Adrenal gland (tissue), 12 donors: Measurements from ENCODE around the gene NTMT2. TPM values are rescaled to one million over a fixed set of nuclear protein-coding genes. Genes with fewer than 3 reads are reported as not detected.
A peak's percentile ranks its signal among the peaks of the same experiment; 100 is the strongest.

ENCODE experiments used
- DNase-seq, 7 donors: peaks; one replicate each; pipeline ENCODE4 v3.0.0-alpha.2; 2019 to 2020
- H3K27ac ChIP-seq, 5 donors: fragments of 200-600 bp; sonication (generic) in 4 of 5; 1 replicate in 3 of 5; 2 replicates in 2 of 5; pipeline versions ENCODE4 v1.5.1 to v1.8.0; 2016 to 2020; ENCODE audit warnings: mild to moderate bottlenecking in 1 of 5
- H3K27me3 ChIP-seq: fragments of 200-600 bp; 2 replicates; pipeline ENCODE4 v1.8.0; 2021
- H3K36me3 ChIP-seq, 2 donors: fragments of 200-600 bp; replicated peaks in 1 of 2; 1 replicate in 1 of 2; 2 replicates in 1 of 2; pipeline versions ENCODE4 v1.5.1 to v1.8.0; 2018 to 2022
- H3K4me1 ChIP-seq, 2 donors: fragments of 200-600 bp; replicated peaks in 1 of 2; 1 replicate in 1 of 2; 2 replicates in 1 of 2; pipeline versions ENCODE4 v1.5.1 to v1.8.0; 2018 to 2021
- H3K4me3 ChIP-seq, 4 donors: fragments of 200-600 bp; sonication (generic) in 3 of 4; one replicate each; pipeline ENCODE4 v1.5.1; 2016 to 2018
- H3K9me3 ChIP-seq, 3 donors: fragments of 200-600 bp; sonication (generic) in 1 of 3; replicated peaks in 1 of 3; 1 replicate in 2 of 3; 2 replicates in 1 of 3; pipeline versions ENCODE4 v1.5.1 to v1.8.0; 2016 to 2021
- POLR2A ChIP-seq, 2 donors: fragments of 450-650 bp; IDR thresholded peaks; one replicate each; pipeline ENCODE4 v1.6.1; 2017; ENCODE audit warnings: antibody characterized with exemption in 2 of 2, mild to moderate bottlenecking in 2 of 2, moderate library complexity in 1 of 2
- WGBS, 4 donors: extraction: QIAGEN DNeasy Blood & Tissue Kit in 2 of 4; methylation state at CpG; one replicate each; pipeline versions ENCODE4 v1.1.5 to v1.1.7; 2013 to 2017; 5-methylcytosine and 5-hydroxymethylcytosine counted together
- intact Hi-C, 2 donors: fragments of 100-400 bp; cut with DNase I; formaldehyde crosslinking; loops; one replicate each; pipeline versions ENCODE4 v1.14.1 to v1.15.0; 2022 to 2023
- polyA plus RNA-seq, 3 donors: library from polyadenylated mRNA; stranded (reverse); fragments of 200-250 nt in 2 of 3; fragments of 350-450 nt in 1 of 3; fragmentation: Illumina TruSeq in 1 of 3; extraction: RNeasy Lipid Tissue Mini Kit (QIAGEN cat#74804) in 1 of 3; gene quantifications; one replicate each; pipeline ENCODE4 v1.2.3, GENCODE V29; 2013 to 2014
- total RNA-seq, 9 donors: library from RNA; depleted of rRNA in 4 of 9; stranded (reverse); fragments of >200 nt in 4 of 9; fragments of 120-200 nt in 1 of 9; fragmentation: NEBNext Ultra II Directional in 1 of 9; extraction: Animal tissue kit (Norgen Biotek cat#: 25700) in 1 of 9; gene quantifications; one replicate each; pipeline versions ENCODE4 v1.1.0 to v1.2.4, GENCODE V29; 2013 to 2023
- TF ChIP-seq, protein P1 (sequence below), 6 experiments: fragments of 450-650 bp in 4 of 6; fragments of 200-600 bp in 2 of 6; sonication (generic) in 1 of 6; IDR thresholded peaks; 1 replicate in 5 of 6; 2 replicates in 1 of 6; pipeline versions ENCODE4 v1.5.1 to v1.8.0; 2016 to 2021; ENCODE audit warnings: antibody characterized with exemption in 6 of 6, mild to moderate bottlenecking in 2 of 6, moderate library complexity in 1 of 6
- donor health status: healthy with polysubstance abuse.
- donor health status: Bipolar disorder and iron deficiency.
- donor health status: DM: yes; HTN: yes; CAD: no.
- donor health status: DM: no; HTN: no; CAD: no.
- donor health status: DM: no; HTN: no; CAD: no.
- donor health status: DM: yes; HTN: yes; CAD: no.

NTMT2 gene
- total and polyA plus RNA-seq, 12 donors: not detected

DNA sequence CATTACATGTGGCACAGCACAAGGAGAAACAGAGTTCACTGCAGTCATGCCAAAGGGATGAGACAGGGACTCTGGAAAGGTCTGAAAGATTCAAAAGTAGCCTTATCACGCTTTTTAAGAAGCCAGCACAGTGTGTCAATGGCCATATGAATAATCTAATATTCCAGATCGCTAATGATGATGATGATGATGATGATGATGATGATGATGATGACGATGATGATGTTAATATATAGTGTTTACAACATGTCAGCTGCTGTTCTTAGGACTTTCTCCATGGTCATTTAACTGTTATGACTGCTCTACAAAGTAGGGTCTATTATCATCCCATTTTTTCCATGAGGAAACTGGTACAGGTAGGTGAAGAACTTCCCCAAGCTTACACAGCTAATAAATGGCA is 64.4 kb downstream of the NTMT2 start:
- no peak overlapping the region for H3K27ac ChIP-seq
- no peaks in the 10 kb centered on the region for H3K36me3 ChIP-seq
- H3K4me3 ChIP-seq: no peak overlapping the region
- no peaks in the 10 kb centered on the region for H3K27me3 ChIP-seq
- TF ChIP-seq POLR2A (IDR thresholded peaks at IDR 0.05): no peak
- TF ChIP-seq, protein P1, sequence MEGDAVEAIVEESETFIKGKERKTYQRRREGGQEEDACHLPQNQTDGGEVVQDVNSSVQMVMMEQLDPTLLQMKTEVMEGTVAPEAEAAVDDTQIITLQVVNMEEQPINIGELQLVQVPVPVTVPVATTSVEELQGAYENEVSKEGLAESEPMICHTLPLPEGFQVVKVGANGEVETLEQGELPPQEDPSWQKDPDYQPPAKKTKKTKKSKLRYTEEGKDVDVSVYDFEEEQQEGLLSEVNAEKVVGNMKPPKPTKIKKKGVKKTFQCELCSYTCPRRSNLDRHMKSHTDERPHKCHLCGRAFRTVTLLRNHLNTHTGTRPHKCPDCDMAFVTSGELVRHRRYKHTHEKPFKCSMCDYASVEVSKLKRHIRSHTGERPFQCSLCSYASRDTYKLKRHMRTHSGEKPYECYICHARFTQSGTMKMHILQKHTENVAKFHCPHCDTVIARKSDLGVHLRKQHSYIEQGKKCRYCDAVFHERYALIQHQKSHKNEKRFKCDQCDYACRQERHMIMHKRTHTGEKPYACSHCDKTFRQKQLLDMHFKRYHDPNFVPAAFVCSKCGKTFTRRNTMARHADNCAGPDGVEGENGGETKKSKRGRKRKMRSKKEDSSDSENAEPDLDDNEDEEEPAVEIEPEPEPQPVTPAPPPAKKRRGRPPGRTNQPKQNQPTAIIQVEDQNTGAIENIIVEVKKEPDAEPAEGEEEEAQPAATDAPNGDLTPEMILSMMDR (IDR thresholded peaks at IDR 0.05): no peak
- no peak for DNase-seq
- H3K4me1 ChIP-seq: no peaks in the 10 kb centered on the region
- no peaks in the 10 kb centered on the region for H3K9me3 ChIP-seq
- intact Hi-C loops: no loop called here
- 77 to 89% (median 85%) methylated on average over 3 of the region's 3 CpGs for WGBS, 4 donors

DNA sequence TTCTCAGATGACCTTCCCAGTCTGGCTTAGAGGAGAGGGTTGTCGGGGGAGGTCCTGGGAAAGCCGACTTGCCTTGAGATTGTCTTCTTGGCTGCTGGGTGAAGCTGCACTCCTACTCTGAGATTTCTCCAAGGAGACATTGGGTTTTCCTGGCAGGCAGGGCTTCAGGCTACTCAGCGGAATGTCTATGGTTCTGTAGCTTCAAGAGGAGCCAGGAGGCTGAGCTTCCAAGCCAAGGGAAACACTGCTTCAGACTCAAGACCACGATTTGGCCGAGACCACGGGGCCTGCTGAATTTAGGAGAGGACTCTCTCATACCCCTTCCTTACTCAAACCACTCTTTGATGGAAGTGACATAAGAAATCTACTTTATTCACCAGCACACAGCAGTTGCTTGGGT is 67.8 kb downstream of the NTMT2 start:
- Histone ChIP-seq H3K27me3 (no peaks in the 10 kb centered on the region), H3K36me3 (no peaks in the 10 kb centered on the region), H3K4me1 (no peaks in the 10 kb centered on the region), H3K4me3 (no peak overlapping the region), H3K27ac (no peak overlapping the region), H3K9me3 (no peaks in the 10 kb centered on the region)
- DNase-seq: no peak
- TF ChIP-seq POLR2A (IDR thresholded peaks at IDR 0.05): no peak
- TF ChIP-seq, protein P1 (IDR thresholded peaks at IDR 0.05): no peak
- 67 to 85% (median 78%) methylated on average over 6 of the region's 6 CpGs for WGBS, 4 donors
- intact Hi-C loops: no loop called here

DNA sequence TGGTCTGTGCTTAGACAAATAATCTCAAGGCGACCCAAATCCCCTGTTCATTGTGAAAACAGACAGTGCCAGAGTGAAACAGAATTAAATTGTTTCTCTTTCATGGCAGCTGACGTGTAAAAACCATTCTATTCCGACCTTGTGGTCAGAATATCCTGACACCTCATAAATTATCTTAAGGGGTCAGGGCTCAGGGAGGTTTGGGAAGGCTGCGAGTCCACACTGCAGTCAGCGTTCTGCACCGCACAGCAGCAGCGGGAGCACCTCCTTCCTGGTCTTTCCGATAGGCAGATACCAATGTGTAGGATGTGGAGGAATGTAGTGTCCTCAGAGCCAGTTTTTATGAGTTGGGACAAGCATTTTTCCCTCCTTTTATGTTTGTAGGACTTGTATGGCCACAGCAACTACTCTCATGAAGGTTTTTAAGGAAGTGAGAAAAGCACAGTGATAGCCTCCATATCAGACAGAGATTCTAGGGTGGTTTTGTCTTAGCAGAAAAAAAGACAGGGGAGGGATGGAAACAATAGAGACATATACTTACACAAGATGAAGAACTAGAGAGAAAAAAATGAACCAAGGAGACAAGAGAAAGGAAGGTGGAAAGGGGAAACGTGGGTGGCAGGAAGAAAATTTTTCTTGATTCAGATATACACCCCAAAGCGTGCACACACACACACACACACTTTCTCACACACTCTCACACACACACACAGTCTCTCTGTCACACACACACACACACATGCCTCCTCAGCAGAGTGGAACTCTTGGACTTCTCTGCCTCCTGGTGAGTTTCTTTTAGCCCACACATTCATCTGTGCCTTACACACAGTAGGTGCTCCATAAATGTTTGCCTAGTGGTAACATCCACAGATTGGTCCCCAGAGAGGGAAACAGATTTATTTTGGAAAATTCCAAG is 68.6 kb downstream of the NTMT2 start:
- 40 to 64% (median 55%) methylated on average over 8 to 10 of the region's 10 CpGs for WGBS, 4 donors
- Histone ChIP-seq H3K36me3 (no peaks in the 10 kb centered on the region), H3K4me3 (no peak overlapping the region), H3K27me3 (no peaks in the 10 kb centered on the region), H3K27ac (peak overlapping the region in 1 of 5 donors; percentile 2), H3K9me3 (no peaks in the 10 kb centered on the region), H3K4me1 (no peaks in the 10 kb centered on the region)
- intact Hi-C loops: no loop called here
- no peak for TF ChIP-seq POLR2A (IDR thresholded peaks at IDR 0.05)
- TF ChIP-seq, protein P1 (IDR thresholded peaks at IDR 0.05): no peak
- no peak for DNase-seq

DNA sequence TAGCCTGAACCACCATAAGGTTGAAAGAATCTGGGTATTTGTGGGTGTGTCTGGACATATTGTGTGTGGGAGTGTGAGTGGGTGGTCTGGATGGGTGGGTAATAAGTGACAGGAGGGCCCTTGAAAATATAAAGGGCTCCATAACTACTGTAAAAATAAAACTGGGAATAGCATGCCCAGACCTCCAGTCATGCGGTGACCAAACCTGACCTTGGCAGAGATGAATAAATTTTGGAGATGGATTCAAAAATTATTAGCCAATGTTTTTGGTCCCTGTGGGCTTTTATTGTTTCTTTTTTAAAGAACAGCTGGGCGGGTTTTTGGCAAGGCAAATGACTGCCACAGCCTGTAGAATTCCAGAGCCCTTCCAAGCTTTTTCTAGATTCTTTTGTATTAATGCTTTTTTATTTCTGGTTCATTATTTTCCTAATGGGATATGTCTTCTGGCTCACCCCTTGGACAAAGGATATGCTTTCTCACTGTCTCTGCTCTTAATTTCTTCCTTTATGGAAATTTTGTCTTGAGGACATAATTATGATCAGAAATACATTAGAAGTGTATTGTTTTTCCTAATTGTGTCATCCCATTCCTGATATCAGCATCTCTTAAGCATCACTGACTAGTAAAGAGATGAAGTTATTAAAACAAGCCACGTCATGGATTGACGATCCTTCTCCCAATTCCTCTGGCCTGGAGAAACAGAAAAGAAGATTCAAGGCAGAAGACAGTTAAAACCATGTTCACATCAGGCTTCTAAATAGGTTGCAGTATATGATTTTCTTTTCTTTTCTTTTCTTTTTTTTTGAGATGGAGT is 69.5 kb downstream of the NTMT2 start:
- H3K27ac ChIP-seq: peak overlapping the region in 1 of 5 donors; percentile 2
- intact Hi-C loops: no loop called here
- H3K4me3 ChIP-seq: no peak overlapping the region
- DNase-seq: peak in 6 of 7 donors; percentile 20 to 56 (median 40)
- no peaks in the 10 kb centered on the region for H3K36me3 ChIP-seq
- TF ChIP-seq, protein P1 (IDR thresholded peaks at IDR 0.05): no peak
- TF ChIP-seq POLR2A (IDR thresholded peaks at IDR 0.05): no peak
- WGBS, 4 donors: 52 to 59% (median 56%) methylated on average over 4 of the region's 4 CpGs
- no peaks in the 10 kb centered on the region for H3K27me3 ChIP-seq
- H3K9me3 ChIP-seq: no peaks in the 10 kb centered on the region
- no peaks in the 10 kb centered on the region for H3K4me1 ChIP-seq
